ENCODE results near the gene CCND2.

The CCND2 gene

GRCh38 chr12:4265280-4265679 is 8.3 kb upstream of the CCND2 start:
- DNase-seq (ENCODE audit: extremely low spot score): no peak
- no peak for TF ChIP-seq CTCF (IDR thresholded peaks at IDR 0.05; ENCODE audit: control extremely low read depth, extremely low read depth, low read depth, missing control alignments)
- CTCF ChIA-PET: no interaction called here
- POLR2A ChIA-PET: no interaction called here

GRCh38 chr12:4266990-4267389 is 6.6 kb upstream of the CCND2 start:
- DNase-seq (ENCODE audit: extremely low spot score): no peak
- POLR2A ChIA-PET: no interaction called here
- TF ChIP-seq CTCF (IDR thresholded peaks at IDR 0.05; ENCODE audit: control extremely low read depth, extremely low read depth, low read depth, missing control alignments): no peak
- CTCF ChIA-PET: interaction anchor here (1.2 kb wide), 1 partner anchor 10 kb away, joined by 3 read pairs; no protein-coding TSS in a partner anchor

GRCh38 chr12:4267704-4268328 is 5.7 kb upstream of the CCND2 start:
- TF ChIP-seq CTCF (IDR thresholded peaks at IDR 0.05; ENCODE audit: control extremely low read depth, extremely low read depth, low read depth, missing control alignments): no peak
- POLR2A ChIA-PET: no interaction called here
- no peak for DNase-seq (ENCODE audit: extremely low spot score)
- CTCF ChIA-PET: interaction anchor here (0.8 to 2.0 kb wide), 6 partner anchors 10 to 160 kb away, joined by 3 to 18 read pairs (median 4); no protein-coding TSS in a partner anchor

- no peak for TF ChIP-seq CTCF (IDR thresholded peaks at IDR 0.05; ENCODE audit: control extremely low read depth, extremely low read depth, low read depth, missing control alignments)
- ChIA-PET POLR2A (interaction anchor here (1.0 kb wide), 1 partner anchor 151 kb away, joined by 3 read pairs; no protein-coding TSS in a partner anchor), CTCF (interaction anchor here (0.8 to 2.0 kb wide), 7 partner anchors 9 to 161 kb away, joined by 3 to 18 read pairs (median 3); no protein-coding TSS in a partner anchor)
- DNase-seq (ENCODE audit: extremely low spot score): no peak
Observed at GRCh38 chr12:4268329-4269181, 5.0 kb upstream of the CCND2 start.

GRCh38 chr12:4269279-4269991 is 4.1 kb upstream of the CCND2 start:
- peak; percentile 38 for TF ChIP-seq CTCF (IDR thresholded peaks at IDR 0.05; ENCODE audit: control extremely low read depth, extremely low read depth, low read depth, missing control alignments)
- ChIA-PET POLR2A (interaction anchor here (1.0 kb wide), 1 partner anchor 152 kb away, joined by 3 read pairs; no protein-coding TSS in a partner anchor), CTCF (interaction anchor here (1.1 to 2.0 kb wide), 3 partner anchors 8 to 162 kb away, joined by 3 to 18 read pairs (median 3); no protein-coding TSS in a partner anchor)
- peak; percentile 82 for DNase-seq (ENCODE audit: extremely low spot score)

Measured in GM10248 (cell line).